Fibroblast of skin of scalp (primary cell): ENCODE data around the gene LRP8.

ENCODE experiments used
- DNase-seq: peaks from one replicate; pipeline ENCODE4 v3.0.0-alpha.2; 2013

Gene LRP8

GRCh38 chr1:53257454-53258081 lies 70.3 kb downstream of the LRP8 start:
- DNase-seq, result no peak

- no peak for DNase-seq
Measured at GRCh38 chr1:53256511-53257453, 71.1 kb downstream of the LRP8 start.

GRCh38 chr1:53255031-53255430 lies 72.8 kb downstream of the LRP8 start:
- DNase-seq, result no peak

- no peak for DNase-seq
Measured at GRCh38 chr1:53254011-53254640, 73.7 kb downstream of the LRP8 start.

- no peak for DNase-seq
Measured at GRCh38 chr1:53250325-53250724, 77.5 kb downstream of the LRP8 start.

- DNase-seq, result peak; percentile 38
Measured at GRCh38 chr1:53249706-53250105, 78.2 kb downstream of the LRP8 start.

- DNase-seq, result peak; percentile 96
Measured at GRCh38 chr1:53246261-53247134, 81.4 kb downstream of the LRP8 start.

- DNase-seq, result no peak
Measured at GRCh38 chr1:53244141-53244540, 83.7 kb downstream of the LRP8 start.

GRCh38 chr1:53242381-53242780 lies 85.5 kb downstream of the LRP8 start:
- no peak for DNase-seq

- no peak for DNase-seq
Measured at GRCh38 chr1:53241828-53242227, 86.0 kb downstream of the LRP8 start.

- peak; percentile 97 for DNase-seq
Measured at GRCh38 chr1:53238197-53239155, 89.4 kb downstream of the LRP8 start, which contains the start of gene MAGOH. Gene MAGOH (minus strand): TSS chr1:53238518. CDS start chr1:53238448, 70 bp downstream.

- no peak for DNase-seq
Measured at GRCh38 chr1:53237638-53238037, 90.2 kb downstream of the LRP8 start.

GRCh38 chr1:53220962-53221286 lies 106.9 kb downstream of the LRP8 start:
- DNase-seq, result no peak

- peak; percentile 91 for DNase-seq
Measured at GRCh38 chr1:53220171-53220961, 107.5 kb downstream of the LRP8 start, which contains the start of gene CZIB. Gene CZIB (minus strand): TSS chr1:53220634. CDS start chr1:53220575, 59 bp downstream.

- no peak for DNase-seq
Measured at GRCh38 chr1:53219711-53220110, 108.2 kb downstream of the LRP8 start.

- DNase-seq, result no peak
Measured at GRCh38 chr1:53218201-53218600, 109.7 kb downstream of the LRP8 start.

- no peak for DNase-seq
Measured at GRCh38 chr1:53214376-53214940, 113.4 kb downstream of the LRP8 start.

- DNase-seq, result no peak
Measured at GRCh38 chr1:53210954-53211353, 116.9 kb downstream of the LRP8 start.

- DNase-seq, result no peak
Measured at GRCh38 chr1:53210352-53210751, 117.5 kb downstream of the LRP8 start.

GRCh38 chr1:53207726-53208125 lies 120.1 kb downstream of the LRP8 start:
- no peak for DNase-seq
